GM23338 (cell line): Measurements from ENCODE around the gene PRKCG. TPM values are rescaled to one million over a fixed set of nuclear protein-coding genes. Genes with fewer than 3 reads are reported as not detected.

Experiments
- ATAC-seq: fragments of 200-7000 bp; cut with Tn5 transposase; 3 replicates; pipeline ENCODE4 v1.9.1; 2020
- DNase-seq: peaks from one replicate; pipeline ENCODE4 v3.0.0-alpha.2; 2015; ENCODE audit warnings: low spot score
- H2AFZ ChIP-seq: fragments of 200-600 bp; sonication (generic); 2 replicates; pipeline ENCODE4 v1.8.0; 2016; ENCODE audit warnings: antibody characterized with exemption, mild to moderate bottlenecking, moderate library complexity
- H3F3A ChIP-seq: fragments of 200-600 bp; sonication (generic); replicated peaks from 2 replicates; pipeline ENCODE4 v1.8.0; 2017; ENCODE audit warnings: antibody characterized with exemption, mixed run types, low read depth
- H3K27ac ChIP-seq: fragments of 200-600 bp; sonication (generic); 2 replicates; pipeline ENCODE4 v1.6.1; 2016; ENCODE audit warnings: low read depth
- H3K27me3 ChIP-seq: fragments of 200-600 bp; sonication (generic); 2 replicates; pipeline ENCODE4 v1.8.0; 2016; ENCODE audit warnings: mild to moderate bottlenecking, mixed run types, moderate library complexity; ENCODE audit not compliant: insufficient read depth
- H3K36me3 ChIP-seq: fragments of 200-600 bp; sonication (generic); 2 replicates; pipeline ENCODE4 v1.8.0; 2016; ENCODE audit warnings: mild to moderate bottlenecking; ENCODE audit not compliant: insufficient read depth
- H3K4me1 ChIP-seq: fragments of 200-600 bp; sonication (generic); 2 replicates; pipeline ENCODE4 v1.8.0; 2016; ENCODE audit warnings: mild to moderate bottlenecking, moderate library complexity; ENCODE audit not compliant: insufficient read depth
- H3K4me2 ChIP-seq: fragments of 200-600 bp; sonication (generic); 2 replicates; pipeline ENCODE4 v1.7.1; 2017; ENCODE audit warnings: mixed run types
- H3K4me3 ChIP-seq: fragments of 200-600 bp; sonication (generic); 2 replicates; pipeline ENCODE4 v1.6.1; 2016; ENCODE audit warnings: mixed run types
- H3K79me2 ChIP-seq: fragments of 200-600 bp; sonication (generic); replicated peaks from 2 replicates; pipeline ENCODE4 v1.8.0; 2017; ENCODE audit warnings: mild to moderate bottlenecking; ENCODE audit not compliant: insufficient read depth
- H3K9me2 ChIP-seq: fragments of 200-600 bp; sonication (generic); 2 replicates; pipeline ENCODE4 v1.8.0; 2017; ENCODE audit not compliant: insufficient read depth
- H4K20me1 ChIP-seq: fragments of 200-600 bp; sonication (generic); replicated peaks from 2 replicates; pipeline ENCODE4 v1.8.0; 2017; ENCODE audit warnings: mild to moderate bottlenecking; ENCODE audit not compliant: insufficient read depth
- H3K27ac Mint-ChIP-seq: 2 replicates; pipeline ENCODE4 v1.8.0; 2020; ENCODE audit warnings: inconsistent platforms, mild to moderate bottlenecking, moderate library complexity, mixed read lengths
- H3K27me3 Mint-ChIP-seq: 3 replicates; pipeline ENCODE4 v1.8.0; 2022; ENCODE audit warnings: low read depth, mild to moderate bottlenecking, moderate library complexity, mixed read lengths, inconsistent platforms; ENCODE audit not compliant: insufficient read depth, poor library complexity
- H3K36me3 Mint-ChIP-seq: 3 replicates; pipeline ENCODE4 v1.8.0; 2021; ENCODE audit warnings: low read depth, mild to moderate bottlenecking, inconsistent platforms, moderate library complexity, mixed read lengths
- H3K4me1 Mint-ChIP-seq: 3 replicates; pipeline ENCODE4 v1.8.0; 2020; ENCODE audit warnings: mild to moderate bottlenecking, inconsistent platforms, mixed read lengths
- H3K4me3 Mint-ChIP-seq: 3 replicates; pipeline ENCODE4 v1.8.0; 2021; ENCODE audit warnings: moderate library complexity, mild to moderate bottlenecking, inconsistent platforms, mixed read lengths
- H3K9me3 Mint-ChIP-seq: 3 replicates; pipeline ENCODE4 v1.8.0; 2020; ENCODE audit warnings: moderate library complexity, mild to moderate bottlenecking, inconsistent platforms, mixed read lengths
- ETS1 ChIP-seq: IDR thresholded peaks from 2 replicates; pipeline ENCODE4 v1.6.1; 2016; ENCODE audit warnings: antibody characterized with exemption
- NANOG ChIP-seq: IDR thresholded peaks from 2 replicates; pipeline ENCODE4 v1.6.1; 2016; ENCODE audit warnings: antibody characterized with exemption, borderline replicate concordance
- ZNF462 ChIP-seq: fragments of 250-450 bp; sonication (Bioruptor Pico); IDR thresholded peaks from 2 replicates; pipeline ENCODE4 v1.5.0; 2020; ENCODE audit warnings: mild to moderate bottlenecking, moderate library complexity
- polyA plus RNA-seq: library from polyadenylated mRNA; unstranded; fragments of >200 nt; fragmentation: Nextera tagmentation; extraction: Ambion mirVana; gene quantifications from 2 replicates; pipeline ENCODE4 v1.2.1, GENCODE V29; 2016
- total RNA-seq: library from RNA; depleted of rRNA; stranded (reverse); fragments of >200 nt; shearing (Covaris generic); gene quantifications from 2 replicates; pipeline ENCODE4 v1.2.3, GENCODE V29; 2014

The PRKCG gene
- total and polyA plus RNA-seq, 2 experiments from 2014 or later, result 15.4 to 15.9 TPM

- peak; percentile 66 for ATAC-seq
- H3K36me3 ChIP-seq, result no peaks in the 10 kb centered on the region
- Mint-ChIP-seq H3K36me3 (peaks cover 13% of the 10 kb centered on the region; the same call in 1 of the 3 replicates), H3K4me3 (no peak overlapping the region; the same call in 2 of the 3 replicates), H3K9me3 (no peaks in the 10 kb centered on the region; the same call in 2 of the 3 replicates), H3K27me3 (peaks cover 22% of the 10 kb centered on the region), H3K4me1 (peaks cover 44% of the 10 kb centered on the region), H3K27ac (no peak overlapping the region)
- peak; percentile 87 for DNase-seq
- H3K27ac ChIP-seq, result no peak overlapping the region
- peaks cover 35% of the 10 kb centered on the region; the same call in 1 of the 2 replicates for H3F3A ChIP-seq
- no peaks in the 10 kb centered on the region for H3K27me3 ChIP-seq
- peaks cover 32% of the 10 kb centered on the region for H3K4me1 ChIP-seq
- no peaks in the 10 kb centered on the region; the same call in 1 of the 2 replicates for H4K20me1 ChIP-seq
- TF ChIP-seq ETS1 (peak; percentile 75; the same call in 1 of the 2 replicates), NANOG (no peak)
- H3K4me3 ChIP-seq, result no peak overlapping the region
- no peak overlapping the region for H3K4me2 ChIP-seq
- no peaks in the 10 kb centered on the region for H3K79me2 ChIP-seq
- no peaks in the 10 kb centered on the region for H3K9me2 ChIP-seq
- H2AFZ ChIP-seq, result no peak overlapping the region
These were observed 11.0 kb downstream of the PRKCG start for GRCh38 chr19:53892981-53893325.

- Histone ChIP-seq H3F3A (peaks cover 30% of the 10 kb centered on the region; the same call in 1 of the 2 replicates), H2AFZ (no peak overlapping the region), H3K9me2 (no peaks in the 10 kb centered on the region), H3K27me3 (no peaks in the 10 kb centered on the region), H3K4me2 (no peak overlapping the region), H3K4me3 (no peak overlapping the region), H3K36me3 (no peaks in the 10 kb centered on the region), H4K20me1 (no peaks in the 10 kb centered on the region; the same call in 1 of the 2 replicates), H3K79me2 (no peaks in the 10 kb centered on the region), H3K27ac (0 out of 2 replicates have a peak overlapping the region, but pooled peaks have one; percentile 55), H3K4me1 (peaks cover 27% of the 10 kb centered on the region)
- DNase-seq (no peak), ATAC-seq (no peak)
- Mint-ChIP-seq H3K27me3 (peaks cover 32% of the 10 kb centered on the region), H3K4me1 (peaks cover 48% of the 10 kb centered on the region), H3K4me3 (no peak overlapping the region; the same call in 2 of the 3 replicates), H3K9me3 (no peaks in the 10 kb centered on the region; the same call in 2 of the 3 replicates), H3K27ac (no peak overlapping the region), H3K36me3 (peaks cover 15% of the 10 kb centered on the region; the same call in 2 of the 3 replicates)
- no peak for TF ChIP-seq ZNF462 (CRISPR knock-in tag)
These were observed 12.7 kb downstream of the PRKCG start for GRCh38 chr19:53894707-53895106.
